AG09309 (cell line): ENCODE measurements around the gene ZNF354C.

Experiments used
- DNase-seq: peaks from one replicate; pipeline ENCODE4 v3.0.0-alpha.2; 2010; ENCODE audit warnings: low read depth
- H3K4me3 ChIP-seq: 2 replicates; pipeline ENCODE4 v1.5.1; 2011; ENCODE audit warnings: mild to moderate bottlenecking, low read depth, low read length, moderate library complexity; ENCODE audit not compliant: control insufficient read depth
- CTCF ChIP-seq: IDR thresholded peaks from 2 replicates; pipeline ENCODE4 v1.5.1; 2011; ENCODE audit warnings: mild to moderate bottlenecking, low read depth, low read length, inconsistent platforms; ENCODE audit not compliant: insufficient read depth, control insufficient read depth; ENCODE audit errors: missing control alignments

The ZNF354C gene

DNA sequence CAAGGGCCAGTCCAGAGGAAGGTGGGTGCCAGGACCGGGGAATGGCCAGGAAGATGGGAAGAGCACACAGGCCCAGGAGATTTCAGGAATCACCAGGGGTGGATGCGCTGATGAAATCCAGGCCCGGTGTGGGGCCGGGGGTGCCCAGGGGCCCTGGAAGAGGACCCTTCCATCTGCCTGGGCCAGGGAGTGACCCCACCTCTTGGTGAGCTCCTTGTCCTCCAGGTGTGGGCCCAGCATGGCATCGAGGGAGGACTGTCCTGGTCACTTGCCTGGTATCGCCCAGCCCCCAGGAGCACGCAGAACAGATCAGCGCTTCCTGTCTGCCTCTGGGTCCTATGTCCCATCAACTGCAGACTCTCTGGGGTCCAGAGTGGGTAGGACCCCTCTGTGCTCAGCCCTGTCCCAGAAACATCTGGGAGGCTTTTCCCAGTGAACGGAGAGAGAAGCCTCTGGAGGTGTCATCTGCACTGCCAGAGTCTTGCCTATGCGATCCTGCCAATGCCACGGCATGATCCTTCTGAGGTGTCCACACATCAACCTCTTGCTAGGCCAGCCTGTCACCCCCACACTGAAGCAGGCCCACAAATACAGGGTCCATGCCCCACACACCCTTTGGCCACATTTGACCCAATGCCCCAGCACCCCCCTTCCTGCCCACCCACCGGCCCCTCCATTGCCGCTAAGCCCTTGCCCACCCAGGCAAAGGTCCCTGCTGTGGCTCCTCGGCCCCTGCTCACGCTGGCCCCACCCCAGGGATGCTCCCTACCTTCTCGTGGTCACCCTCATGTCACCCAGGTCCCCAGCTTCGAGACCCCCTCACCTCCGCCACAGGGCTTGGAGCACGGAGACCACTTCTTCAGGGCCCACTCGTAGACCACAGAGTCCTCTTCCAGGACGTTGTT lies 67.2 kb downstream of the ZNF354C start:
- DNase-seq = no peak
- TF ChIP-seq CTCF = no peak
- no peak overlapping the region for H3K4me3 ChIP-seq

DNA sequence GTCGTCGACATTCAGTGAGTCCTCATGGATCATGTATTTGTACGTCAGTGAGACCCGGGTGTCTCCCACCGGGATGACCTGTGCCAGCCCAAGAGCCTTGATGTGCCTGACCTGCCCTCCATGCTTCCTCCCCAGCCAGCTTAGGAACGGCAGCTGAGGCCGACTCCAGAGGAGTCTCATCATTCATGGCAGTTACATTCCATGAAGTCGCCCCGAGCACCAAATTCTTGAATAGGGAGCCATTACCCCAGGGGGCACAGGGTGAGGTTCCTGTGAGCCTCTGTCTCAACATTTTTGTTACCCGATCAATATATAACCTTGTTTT lies 67.8 kb downstream of the ZNF354C start:
- no peak for TF ChIP-seq CTCF
- no peak overlapping the region for H3K4me3 ChIP-seq

DNA sequence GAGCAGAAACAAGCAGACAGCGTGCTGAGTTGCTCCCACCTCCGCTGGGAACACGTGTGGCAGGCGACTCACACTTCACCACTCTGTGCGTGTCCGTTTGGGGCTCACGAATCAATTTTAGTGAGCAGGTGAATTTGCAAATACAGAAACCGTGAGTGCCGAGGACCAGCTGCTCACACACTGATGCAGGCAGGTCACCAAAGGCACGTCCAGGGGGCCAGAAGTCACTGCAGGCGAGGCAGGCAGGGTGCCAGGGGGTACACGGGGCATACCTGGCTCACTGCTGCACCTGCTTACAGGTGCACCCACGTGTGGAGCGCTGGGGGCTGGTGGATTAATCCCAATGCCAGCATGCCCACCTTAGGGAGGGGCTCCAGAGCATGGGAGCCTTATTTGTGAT lies 68.8 kb downstream of the ZNF354C start:
- no peak for TF ChIP-seq CTCF
- no peak for DNase-seq
- no peak overlapping the region for H3K4me3 ChIP-seq

More for the DNA sequence above, 67.8 kb downstream of the ZNF354C start:
- no peak for DNase-seq

GRCh38 chr5:179129607-179130071 lies 69.5 kb downstream of the ZNF354C start:
- TF ChIP-seq CTCF = no peak
- H3K4me3 ChIP-seq = no peak overlapping the region
- no peak for DNase-seq

GRCh38 chr5:179130101-179130681 lies 70.0 kb downstream of the ZNF354C start:
- no peak overlapping the region for H3K4me3 ChIP-seq
- no peak for DNase-seq
- TF ChIP-seq CTCF = no peak

DNA sequence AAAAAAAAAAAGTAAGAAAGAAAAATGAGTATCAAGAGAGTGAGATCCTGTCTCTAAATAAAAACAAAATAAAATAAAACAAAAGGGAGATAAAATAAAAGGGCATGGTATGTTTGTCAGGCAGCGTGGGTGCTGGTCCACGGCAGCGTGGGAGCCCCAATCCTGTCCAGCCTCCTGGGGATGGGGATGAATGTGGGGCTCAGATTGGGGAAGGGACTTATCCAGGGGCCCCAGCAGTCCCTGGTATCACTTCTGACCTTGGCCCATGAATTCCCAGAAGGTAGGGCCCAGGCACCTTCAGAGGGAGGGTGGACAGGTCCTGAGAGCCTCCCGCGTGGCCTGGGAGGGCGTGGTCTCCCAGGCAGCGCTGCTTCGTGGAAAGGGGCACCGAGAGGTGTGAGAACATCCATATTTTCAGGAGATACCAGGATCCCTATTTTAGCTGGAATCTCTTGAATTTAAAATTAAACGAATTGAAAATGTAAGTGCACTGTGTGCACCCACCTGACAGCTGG lies 71.2 kb downstream of the ZNF354C start:
- H3K4me3 ChIP-seq = no peak overlapping the region
- no peak for DNase-seq
- TF ChIP-seq CTCF = no peak
